CD14-positive monocyte (primary cell): Measurements from ENCODE around the gene GRK6. TPM values are rescaled to one million over a fixed set of nuclear protein-coding genes. Genes with fewer than 3 reads are reported as not detected.

Source experiments
- DNase-seq, 3 donors: peaks; one replicate each; pipeline ENCODE4 v3.0.0-alpha.2; 2011 to 2022
- H2AFZ ChIP-seq: 2 replicates; pipeline ENCODE4 v1.6.0; 2012; ENCODE audit warnings: mild to moderate bottlenecking, low read depth, low read length, inconsistent platforms; ENCODE audit not compliant: insufficient read depth, poor library complexity, severe bottlenecking
- H3K27ac ChIP-seq, 2 donors: 1 replicate in 1 of 2; 2 replicates in 1 of 2; pipeline ENCODE4 v1.5.1; 2012 to 2013; ENCODE audit warnings: low read length in 2 of 2, control low read depth in 1 of 2, inconsistent platforms in 1 of 2, low read depth in 1 of 2, mild to moderate bottlenecking in 1 of 2
- H3K27me3 ChIP-seq, 2 donors: one replicate each; pipeline versions ENCODE4 v1.6.0 to v1.6.1; 2011 to 2013; ENCODE audit warnings: low read length in 2 of 2; ENCODE audit not compliant: control insufficient read depth in 2 of 2, insufficient read depth in 2 of 2
- H3K36me3 ChIP-seq, 2 donors: replicated peaks in 1 of 2; 1 replicate in 1 of 2; 2 replicates in 1 of 2; pipeline versions ENCODE4 v1.5.1 to v1.6.1; 2012 to 2013; ENCODE audit warnings: low read length in 2 of 2, control low read depth in 1 of 2, inconsistent platforms in 1 of 2, mild to moderate bottlenecking in 1 of 2; ENCODE audit not compliant: insufficient read depth in 2 of 2, control insufficient read depth in 1 of 2
- H3K4me1 ChIP-seq, 2 donors: 1 replicate in 1 of 2; 2 replicates in 1 of 2; pipeline versions ENCODE4 v1.5.1 to v1.6.1; 2012 to 2013; ENCODE audit warnings: low read length in 2 of 2, control low read depth in 1 of 2, inconsistent platforms in 1 of 2, mild to moderate bottlenecking in 1 of 2, moderate library complexity in 1 of 2; ENCODE audit not compliant: insufficient read depth in 2 of 2, control insufficient read depth in 1 of 2
- H3K4me2 ChIP-seq: replicated peaks from 2 replicates; pipeline ENCODE3; 2012; ENCODE audit warnings: low read length, moderate library complexity, mild to moderate bottlenecking; ENCODE audit not compliant: poor library complexity, severe bottlenecking; ENCODE audit errors: extremely low read depth
- H3K4me3 ChIP-seq, 3 experiments: fragments of 200-600 bp in 1 of 3; sonication (generic) in 1 of 3; replicated peaks in 1 of 3; 1 replicate in 2 of 3; 2 replicates in 1 of 3; pipeline ENCODE4 v1.5.1; 2011 to 2013; ENCODE audit warnings: low read length in 3 of 3, mild to moderate bottlenecking in 3 of 3, control low read depth in 2 of 3, low read depth in 2 of 3, inconsistent platforms in 1 of 3, moderate library complexity in 1 of 3
- H3K79me2 ChIP-seq: 2 replicates; pipeline ENCODE4 v1.6.0; 2012; ENCODE audit warnings: mild to moderate bottlenecking, control low read depth, inconsistent platforms, low read length, moderate library complexity; ENCODE audit not compliant: insufficient read depth
- H3K9ac ChIP-seq: 2 replicates; pipeline ENCODE4 v1.6.0; 2017; ENCODE audit warnings: low read length, mild to moderate bottlenecking; ENCODE audit not compliant: insufficient read depth, poor library complexity, severe bottlenecking
- H3K9me3 ChIP-seq, 2 donors: replicated peaks in 1 of 2; 1 replicate in 1 of 2; 2 replicates in 1 of 2; pipeline versions ENCODE4 v1.5.1 to v1.6.1; 2012 to 2013; ENCODE audit warnings: low read length in 2 of 2, control low read depth in 1 of 2; ENCODE audit not compliant: control insufficient read depth in 1 of 2, insufficient read depth in 1 of 2
- H4K20me1 ChIP-seq: 2 replicates; pipeline ENCODE4 v1.6.0; 2012; ENCODE audit warnings: mild to moderate bottlenecking, low read length, control low read depth, moderate library complexity; ENCODE audit not compliant: insufficient read depth
- H3K27ac Mint-ChIP-seq, 7 donors: one replicate each; pipeline ENCODE4 v1.8.0; 2020; ENCODE audit warnings: mild to moderate bottlenecking in 7 of 7, mixed read lengths in 7 of 7, moderate library complexity in 6 of 7, inconsistent platforms in 2 of 7
- H3K27me3 Mint-ChIP-seq, 3 donors: one replicate each; pipeline ENCODE4 v1.8.0; 2021 to 2022; ENCODE audit warnings: low read depth in 3 of 3, mild to moderate bottlenecking in 3 of 3, mixed read lengths in 3 of 3, moderate library complexity in 3 of 3, inconsistent platforms in 1 of 3
- H3K36me3 Mint-ChIP-seq, 2 donors: one replicate each; pipeline ENCODE4 v1.8.0; 2020; ENCODE audit warnings: mixed read lengths in 2 of 2, inconsistent platforms in 1 of 2, mild to moderate bottlenecking in 1 of 2
- H3K4me1 Mint-ChIP-seq: one replicate; pipeline ENCODE4 v1.8.0; 2020; ENCODE audit warnings: mild to moderate bottlenecking, mixed read lengths
- H3K4me3 Mint-ChIP-seq, 2 donors: one replicate each; pipeline ENCODE4 v1.8.0; 2020; ENCODE audit warnings: mild to moderate bottlenecking in 2 of 2, mixed read lengths in 2 of 2, moderate library complexity in 1 of 2
- H3K9me3 Mint-ChIP-seq, 7 donors: one replicate each; pipeline ENCODE4 v1.8.0; 2020 to 2022; ENCODE audit warnings: mixed read lengths in 7 of 7, mild to moderate bottlenecking in 6 of 7, moderate library complexity in 6 of 7, inconsistent platforms in 2 of 7
- CTCF ChIP-seq: fragments of 200-600 bp; IDR thresholded peaks from one replicate; pipeline ENCODE4 v1.8.0; 2022; ENCODE audit warnings: antibody characterized with exemption, mild to moderate bottlenecking
- WGBS: methylation state at CpG from one replicate; pipeline ENCODE4 v1.1.5; 2013; ENCODE audit warnings: missing lambda C conversion rate; ENCODE audit not compliant: insufficient coverage; 5-methylcytosine and 5-hydroxymethylcytosine counted together
- intact Hi-C, 2 donors: fragments of 100-400 bp; cut with micrococcal nuclease; formaldehyde crosslinking; loops; one replicate each; pipeline versions ENCODE4 v1.15.0 to v1.15.1; 2023
- polyA plus RNA-seq, 3 donors: library from polyadenylated mRNA; depleted of rRNA in 1 of 3; unstranded in 2 of 3; stranded (reverse) in 1 of 3; fragments of 300-500 nt in 2 of 3; fragments of >200 nt in 1 of 3; fragmentation: Illumina TruSeq in 2 of 3; gene quantifications; 1 replicate in 2 of 3; 2 replicates in 1 of 3; pipeline ENCODE4 v1.2.3, GENCODE V29; 2012 to 2021

The GRK6 gene
- polyA plus RNA-seq, 3 donors, result 41.6 to 101 (median 63.4) TPM

GRCh38 chr5:177427211-177427822 lies 841 bp downstream of the GRK6 start:
- peak in 1 of 3 donors; percentile 41 for DNase-seq
- peaks cover 0 to under 1% (median 0%) of the 10 kb centered on the region in 7 donors for H3K9me3 Mint-ChIP-seq
- intact Hi-C loops, result loop anchor here (2.0 to 5.0 kb wide), 3 partner anchors 27 to 67 kb away; no protein-coding TSS in a partner anchor
- peak overlapping the region; percentile 95 for H3K4me3 Mint-ChIP-seq
- WGBS, result 2% methylated on average over 11 of the region's 11 CpGs
- Histone ChIP-seq H3K4me3 (peak overlapping the region; percentile 80 to 99 (median 95)), H4K20me1 (peaks cover 31% of the 10 kb centered on the region), H3K27ac (peak overlapping the region; percentile 98 to 100), H3K9me3 (no peaks in the 10 kb centered on the region), H3K79me2 (peaks cover 53% of the 10 kb centered on the region), H3K9ac (peak overlapping the region; percentile 98), H2AFZ (no peak overlapping the region), H3K27me3 (no peaks in the 10 kb centered on the region), H3K36me3 (peaks cover 18 to 25% of the 10 kb centered on the region in 2 donors), H3K4me2 (peak overlapping the region; percentile 100), H3K4me1 (peaks cover 61 to 68% of the 10 kb centered on the region in 2 donors)
- TF ChIP-seq CTCF, result no peak
- H3K36me3 Mint-ChIP-seq, result peaks cover 16 to 43% of the 10 kb centered on the region in 2 donors
- peaks cover 56% of the 10 kb centered on the region for H3K4me1 Mint-ChIP-seq
- H3K27me3 Mint-ChIP-seq, result peaks cover 0 to 1% (median 0%) of the 10 kb centered on the region in 3 donors
- H3K27ac Mint-ChIP-seq, result peak overlapping the region; percentile 99 to 100 (median 99)

- H3K36me3 ChIP-seq, result peaks cover 25 to 32% of the 10 kb centered on the region in 2 donors
- H4K20me1 ChIP-seq, result peaks cover 39% of the 10 kb centered on the region
- DNase-seq, result peak; percentile 65 to 72 (median 66)
- peak overlapping the region; percentile 80 to 99 (median 95) for H3K4me3 ChIP-seq
- TF ChIP-seq CTCF, result no peak
- H3K27ac ChIP-seq, result peak overlapping the region; percentile 98 to 100
- H3K4me2 ChIP-seq, result peak overlapping the region; percentile 100
- Mint-ChIP-seq H3K27ac (peak overlapping the region; percentile 99 to 100 (median 99)), H3K9me3 (no peaks in the 10 kb centered on the region), H3K36me3 (peaks cover 22 to 50% of the 10 kb centered on the region in 2 donors), H3K4me1 (peaks cover 56% of the 10 kb centered on the region), H3K27me3 (peaks cover 0 to 1% (median 0%) of the 10 kb centered on the region in 3 donors), H3K4me3 (peak overlapping the region; percentile 95)
- no peaks in the 10 kb centered on the region for H3K9me3 ChIP-seq
- H3K4me1 ChIP-seq, result peaks cover 66 to 75% of the 10 kb centered on the region in 2 donors
- H2AFZ ChIP-seq, result no peak overlapping the region
- intact Hi-C loops, result loop anchor here (2.0 to 5.0 kb wide), 4 partner anchors 23 to 67 kb away; no protein-coding TSS in a partner anchor
- 15% methylated on average over 10 of the region's 11 CpGs for WGBS
- no peaks in the 10 kb centered on the region for H3K27me3 ChIP-seq
- peaks cover 60% of the 10 kb centered on the region for H3K79me2 ChIP-seq
- peak overlapping the region; percentile 98 for H3K9ac ChIP-seq
Measured at GRCh38 chr5:177427919-177428573, 1.6 kb downstream of the GRK6 start.
